Heart right ventricle (tissue), 16 donors: ENCODE measurements around the gene AKAP13. TPM values are rescaled to one million over a fixed set of nuclear protein-coding genes. Genes with fewer than 3 reads are reported as not detected.

Experiments
- ATAC-seq, 8 donors: fragments of 200-7000 bp; cut with Tn5 transposase; one replicate each; pipeline ENCODE4 v1.9.1; 2020; ENCODE audit warnings: mild to moderate bottlenecking in 8 of 8, moderate library complexity in 8 of 8, moderate number of reproducible peaks in 1 of 8
- DNase-seq, 2 donors: peaks; one replicate each; pipeline ENCODE4 v3.0.0-alpha.2; 2020
- H3K27ac ChIP-seq, 10 donors: fragments of 200-600 bp; sonication (generic) in 2 of 10; one replicate each; pipeline versions ENCODE4 v1.5.0 to v1.8.0; 2020 to 2022; ENCODE audit warnings: mild to moderate bottlenecking in 3 of 10
- H3K27me3 ChIP-seq, 7 donors: fragments of 200-600 bp; one replicate each; pipeline ENCODE4 v1.8.0; 2021 to 2022; ENCODE audit warnings: mild to moderate bottlenecking in 2 of 7
- H3K36me3 ChIP-seq, 9 donors: fragments of 200-600 bp; sonication (generic) in 1 of 9; one replicate each; pipeline versions ENCODE4 v1.5.0 to v1.8.0; 2020 to 2022; ENCODE audit warnings: mild to moderate bottlenecking in 2 of 9
- H3K4me1 ChIP-seq, 9 donors: fragments of 200-600 bp; sonication (generic) in 1 of 9; one replicate each; pipeline versions ENCODE4 v1.5.0 to v1.8.0; 2020 to 2022; ENCODE audit warnings: mild to moderate bottlenecking in 4 of 9
- H3K4me3 ChIP-seq, 10 donors: fragments of 200-600 bp; sonication (generic) in 2 of 10; one replicate each; pipeline versions ENCODE4 v1.5.0 to v1.8.0; 2020 to 2022; ENCODE audit warnings: mild to moderate bottlenecking in 7 of 10, moderate library complexity in 2 of 10
- H3K9me3 ChIP-seq, 11 donors: fragments of 200-600 bp in 10 of 11; sonication (generic) in 2 of 11; one replicate each; pipeline versions ENCODE4 v1.5.0 to v1.8.0; 2013 to 2022; ENCODE audit warnings: mild to moderate bottlenecking in 2 of 11, control low read depth in 1 of 11, moderate library complexity in 1 of 11
- CTCF ChIP-seq, 9 donors: fragments of 200-600 bp; sonication (generic) in 2 of 9; IDR thresholded peaks; one replicate each; pipeline versions ENCODE4 v1.5.0 to v1.8.0; 2021 to 2022; ENCODE audit warnings: antibody characterized with exemption in 9 of 9, mild to moderate bottlenecking in 5 of 9, moderate library complexity in 1 of 9
- WGBS, 2 donors: extraction: QIAGEN DNeasy Blood & Tissue Kit; methylation state at CpG; one replicate each; pipeline ENCODE4 v1.1.7; 2013; ENCODE audit warnings: inconsistent platforms in 1 of 2; 5-methylcytosine and 5-hydroxymethylcytosine counted together
- intact Hi-C, 10 donors: fragments of 100-400 bp; cut with DNase I; formaldehyde crosslinking; loops; one replicate each; pipeline versions ENCODE4 v1.11.1 to v1.14.2; 2022
- polyA plus RNA-seq, 2 donors: library from polyadenylated mRNA; stranded (reverse); fragments of 200-250 nt; gene quantifications; one replicate each; pipeline ENCODE4 v1.2.3, GENCODE V29; 2013
- total RNA-seq, 10 donors: library from RNA; stranded (reverse); fragmentation: NEBNext Ultra II Directional in 3 of 10; extraction: Animal tissue kit (Norgen Biotek cat#: 25700) in 3 of 10; gene quantifications; one replicate each; pipeline versions ENCODE4 v1.2.1 to v1.2.4, GENCODE V29; 2021 to 2023
- donor health status: Arrhythmogenic right ventricular cardiomyopathy.
- donor health status: ischemic (EF 13 %, LVEDD 7.1; RV severe dilation, severe dysfunction).
- donor health status: healthy with polysubstance abuse.
- donor health status: DM: no; HTN: yes; CAD: no.
- donor health status: DM: no; HTN: no; CAD: no.
- donor health status: ischemic (EF 25% LVEDD 6.9; RV normal size, moderate dysfunction).
- donor health status: ischemic (EF 25% LVEDD 5.7; RV mildly dilated, moderate dysfunction).
- donor health status: healthy.
- donor health status: DM: yes; HTN: yes; CAD: no.
- donor health status: Ischemic cardiomyopathy.
- donor health status: ischemic (EF 35%, LVEDD 5.7; RV mildly dilated, moderate dysfunction).
- donor health status: nonischemic (EF 11% LVEDD 7.7; RV severe dilation, severe dysfunction).
- donor health status: DM: yes; HTN: yes; CAD: no.
- donor health status: PGD.
- donor health status: ischemic (EF 29% LVEDD 5.4; RV normal size, mild dysfunction).
- donor health status: nonischemic (EF 23%, LVEDD 6.1; RV moderate dilation, normal function).

Gene AKAP13
- total and polyA plus RNA-seq, 12 donors: 89.3 to 645 (median 480) TPM

GRCh38 chr15:85396554-85396953 lies 16.2 kb downstream of the AKAP13 start:
- DNase-seq (no peak), ATAC-seq (no peak)
- Histone ChIP-seq H3K36me3 (peaks cover 0 to 3% (median 0%) of the 10 kb centered on the region in 9 donors), H3K9me3 (no peaks in the 10 kb centered on the region), H3K4me1 (peaks cover 3 to 95% (median 64%) of the 10 kb centered on the region in 9 donors), H3K4me3 (no peak overlapping the region), H3K27ac (peak overlapping the region in 1 of 10 donors; percentile 6), H3K27me3 (no peaks in the 10 kb centered on the region)
- intact Hi-C loops: no loop called here
- no peak for TF ChIP-seq CTCF (IDR thresholded peaks at IDR 0.05)
- WGBS, 2 donors: 51 to 64% methylated on average over 3 of the region's 3 CpGs

DNA sequence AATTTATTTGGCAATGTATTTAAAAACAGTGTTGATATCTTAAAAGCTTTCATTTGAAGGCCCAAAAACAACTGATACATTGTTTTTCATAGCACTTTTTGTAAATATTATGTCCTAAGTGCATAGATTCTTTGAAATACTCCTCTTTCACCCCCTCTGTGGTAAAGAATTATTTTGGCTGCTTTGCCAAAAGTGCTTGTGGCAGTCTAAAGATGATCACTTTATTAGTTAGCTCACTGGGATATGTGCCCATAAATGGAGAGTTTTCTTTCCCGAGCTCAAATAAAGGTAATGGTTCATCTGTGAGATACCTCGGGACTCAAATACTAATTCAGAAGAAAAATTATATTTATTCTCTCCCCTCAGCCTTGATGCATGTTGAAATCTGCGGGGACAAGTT lies 16.7 kb downstream of the AKAP13 start:
- Histone ChIP-seq H3K4me1 (peaks cover 3 to 96% (median 69%) of the 10 kb centered on the region in 9 donors), H3K4me3 (no peak overlapping the region), H3K27me3 (no peaks in the 10 kb centered on the region), H3K36me3 (no peaks in the 10 kb centered on the region), H3K9me3 (no peaks in the 10 kb centered on the region), H3K27ac (peak overlapping the region in 2 of 10 donors; percentile 18 to 26)
- WGBS, 2 donors: 52 to 59% methylated on average over 3 of the region's 3 CpGs
- DNase-seq (no peak), ATAC-seq (no peak)
- intact Hi-C loops: no loop called here
- no peak for TF ChIP-seq CTCF (IDR thresholded peaks at IDR 0.05)

GRCh38 chr15:85397926-85398325 lies 17.5 kb downstream of the AKAP13 start:
- Histone ChIP-seq H3K4me3 (no peak overlapping the region), H3K36me3 (no peaks in the 10 kb centered on the region), H3K27me3 (no peaks in the 10 kb centered on the region), H3K27ac (peak overlapping the region in 1 of 10 donors; percentile 18), H3K9me3 (no peaks in the 10 kb centered on the region), H3K4me1 (peaks cover 7 to 96% (median 76%) of the 10 kb centered on the region in 9 donors)
- intact Hi-C loops: no loop called here
- ATAC-seq: peak in 1 of 8 donors; percentile 46
- no peak for DNase-seq
- no peak for TF ChIP-seq CTCF (IDR thresholded peaks at IDR 0.05)
- WGBS, 2 donors: 44 to 46% methylated on average over 3 of the region's 3 CpGs

DNA sequence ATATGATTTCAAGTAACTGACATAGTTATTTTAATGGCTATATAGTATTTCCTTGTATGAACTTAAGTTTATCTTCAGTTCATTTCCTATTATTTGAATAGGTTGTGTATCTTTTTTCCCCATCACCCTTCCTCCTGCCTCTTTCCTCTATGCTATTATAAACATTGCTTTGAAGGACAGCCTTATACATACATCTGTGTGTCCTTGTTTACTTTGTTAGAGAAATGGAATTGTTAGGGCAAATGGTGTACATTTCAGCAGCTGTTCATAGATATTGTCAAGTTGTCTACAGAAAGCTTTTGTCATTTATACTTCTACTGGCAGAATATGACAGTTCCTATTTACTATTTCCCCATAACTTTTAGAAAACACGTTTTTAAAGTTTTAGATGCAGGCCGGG lies 18.4 kb downstream of the AKAP13 start:
- WGBS, 2 donors: 92 to 94% methylated on average over 2 of the region's 2 CpGs
- DNase-seq (no peak), ATAC-seq (no peak)
- Histone ChIP-seq H3K27me3 (no peaks in the 10 kb centered on the region), H3K27ac (no peak overlapping the region), H3K9me3 (no peaks in the 10 kb centered on the region), H3K36me3 (no peaks in the 10 kb centered on the region), H3K4me3 (no peak overlapping the region), H3K4me1 (peaks cover 7 to 96% (median 76%) of the 10 kb centered on the region in 9 donors)
- intact Hi-C loops: no loop called here
- no peak for TF ChIP-seq CTCF (IDR thresholded peaks at IDR 0.05)
